Measurements from ENCODE around the gene ENPP3.
"Not testable (repeated sequence)": the region's sequence is repeated elsewhere in the genome, so short reads cannot be mapped to it uniquely, and the experiment has no call there.

The ENPP3 gene

GRCh38 chr6:131745476-131745875, 108.4 kb downstream of the ENPP3 start:
- no peak for DNase-seq (ENCODE audit: insufficient read length, low spot score)
- no peak for FAIRE-seq
- no peak for TF ChIP-seq POLR2A (IDR thresholded peaks at IDR 0.05; ENCODE audit: low read depth, low read length)

DNA sequence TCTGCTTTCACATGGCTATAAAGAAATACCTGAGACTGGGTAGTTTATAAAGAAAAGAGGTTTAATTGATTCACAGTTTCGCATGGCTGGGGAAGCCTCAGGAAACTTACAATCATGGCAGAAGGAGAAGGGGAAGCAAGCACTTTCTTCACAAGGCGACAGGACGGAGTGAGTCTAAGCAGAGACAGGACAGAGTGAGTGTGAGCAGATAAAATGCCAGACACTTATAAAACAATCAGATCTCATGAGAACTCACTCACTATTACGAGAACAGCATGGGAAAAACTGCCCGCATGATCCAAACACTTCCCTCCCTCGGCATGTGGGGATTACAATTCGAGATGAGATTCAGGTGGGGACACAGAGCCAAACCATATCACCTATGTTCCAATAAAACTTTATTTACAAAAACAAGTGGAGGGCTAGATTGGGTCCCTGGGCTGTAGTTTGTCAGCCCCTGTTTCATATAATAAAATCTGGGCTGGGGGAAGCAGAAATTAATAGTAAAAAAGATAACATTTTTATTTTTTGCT, 110.8 kb downstream of the ENPP3 start:
- FAIRE-seq (no peak), DNase-seq (ENCODE audit: insufficient read length, low spot score) (no peak)
- no peak for TF ChIP-seq POLR2A (IDR thresholded peaks at IDR 0.05; ENCODE audit: low read depth, low read length)

DNA sequence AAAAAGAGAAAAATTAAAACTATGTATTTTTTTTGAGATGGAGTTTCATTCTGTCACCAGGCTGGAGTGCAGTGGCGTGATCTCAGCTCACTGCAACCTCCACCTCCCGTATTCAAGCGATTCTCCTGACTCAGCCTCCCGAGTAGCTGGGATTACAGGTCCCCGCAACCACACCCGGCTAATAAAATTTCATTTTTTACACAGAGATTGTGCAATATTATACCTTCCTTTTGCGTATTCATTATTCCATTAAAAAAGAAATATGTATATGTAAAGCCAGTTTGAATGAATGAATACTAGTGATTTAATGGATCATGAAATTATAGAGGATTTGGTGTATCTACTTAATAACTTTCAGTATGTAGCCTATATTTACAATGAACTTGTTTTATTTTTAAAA, 111.9 kb downstream of the ENPP3 start:
- DNase-seq (ENCODE audit: insufficient read length, low spot score) (no peak), FAIRE-seq (no peak)
- TF ChIP-seq POLR2A (IDR thresholded peaks at IDR 0.05; ENCODE audit: low read depth, low read length) = no peak

- not testable (repeated sequence) for FAIRE-seq; DNase-seq (ENCODE audit: insufficient read length, low spot score)
Observed at GRCh38 chr6:131751012-131751715, 114.1 kb downstream of the ENPP3 start.

DNA sequence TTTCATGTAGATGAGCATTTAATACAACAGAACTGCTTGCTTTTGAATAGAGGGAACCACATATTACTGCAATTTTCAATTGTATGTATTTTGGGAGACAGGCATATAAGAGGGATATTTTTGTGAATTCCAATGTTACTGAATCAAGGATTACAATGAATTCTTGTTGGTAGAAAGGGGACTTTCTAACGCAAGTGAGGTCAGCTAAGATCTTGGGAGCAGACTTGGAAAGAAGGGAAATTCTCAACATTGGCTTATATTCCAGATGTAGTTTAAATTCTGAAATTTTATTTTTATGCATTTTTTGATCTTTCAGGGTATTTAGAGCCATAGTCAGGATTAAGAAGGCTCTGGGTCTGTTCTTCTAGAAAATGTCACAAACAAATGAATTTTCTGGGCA, 117.0 kb downstream of the ENPP3 start:
- no peak for TF ChIP-seq POLR2A (IDR thresholded peaks at IDR 0.05; ENCODE audit: low read depth, low read length)
- no peak for DNase-seq (ENCODE audit: insufficient read length, low spot score)
- FAIRE-seq = no peak

- FAIRE-seq = no peak
- no peak for TF ChIP-seq POLR2A (IDR thresholded peaks at IDR 0.05; ENCODE audit: low read depth, low read length)
- no peak for DNase-seq (ENCODE audit: insufficient read length, low spot score)
Observed at GRCh38 chr6:131754715-131755567, 117.8 kb downstream of the ENPP3 start.

DNA sequence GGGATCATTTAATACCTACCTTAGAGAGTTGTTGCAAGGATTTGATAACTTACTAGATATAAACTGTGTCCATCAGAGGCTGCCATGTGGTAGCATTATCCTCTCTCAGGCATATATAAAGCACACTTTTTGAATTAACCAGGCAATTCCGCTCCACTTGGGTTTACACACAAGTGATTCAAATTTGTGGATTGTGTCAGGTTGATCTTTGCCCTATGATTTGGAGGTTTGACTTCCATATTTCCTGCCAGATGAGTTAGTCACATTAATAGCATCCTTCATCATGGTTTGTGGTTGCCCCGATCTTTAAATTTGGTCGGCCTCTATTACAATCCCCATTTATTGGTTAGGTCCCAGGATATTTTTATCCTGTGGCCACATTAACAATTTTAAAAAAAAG, 118.5 kb downstream of the ENPP3 start:
- TF ChIP-seq POLR2A (IDR thresholded peaks at IDR 0.05; ENCODE audit: low read depth, low read length) = no peak
- DNase-seq (ENCODE audit: insufficient read length, low spot score) (no peak), FAIRE-seq (no peak)

- TF ChIP-seq POLR2A (IDR thresholded peaks at IDR 0.05; ENCODE audit: low read depth, low read length) = no peak
- DNase-seq (ENCODE audit: insufficient read length, low spot score) = no peak
- no peak for FAIRE-seq
Observed at GRCh38 chr6:131756039-131756438, 118.9 kb downstream of the ENPP3 start.

GRCh38 chr6:131758920-131759319, 121.8 kb downstream of the ENPP3 start:
- no peak for TF ChIP-seq POLR2A (IDR thresholded peaks at IDR 0.05; ENCODE audit: low read depth, low read length)
- DNase-seq (ENCODE audit: insufficient read length, low spot score) (no peak), FAIRE-seq (no peak)

DNA sequence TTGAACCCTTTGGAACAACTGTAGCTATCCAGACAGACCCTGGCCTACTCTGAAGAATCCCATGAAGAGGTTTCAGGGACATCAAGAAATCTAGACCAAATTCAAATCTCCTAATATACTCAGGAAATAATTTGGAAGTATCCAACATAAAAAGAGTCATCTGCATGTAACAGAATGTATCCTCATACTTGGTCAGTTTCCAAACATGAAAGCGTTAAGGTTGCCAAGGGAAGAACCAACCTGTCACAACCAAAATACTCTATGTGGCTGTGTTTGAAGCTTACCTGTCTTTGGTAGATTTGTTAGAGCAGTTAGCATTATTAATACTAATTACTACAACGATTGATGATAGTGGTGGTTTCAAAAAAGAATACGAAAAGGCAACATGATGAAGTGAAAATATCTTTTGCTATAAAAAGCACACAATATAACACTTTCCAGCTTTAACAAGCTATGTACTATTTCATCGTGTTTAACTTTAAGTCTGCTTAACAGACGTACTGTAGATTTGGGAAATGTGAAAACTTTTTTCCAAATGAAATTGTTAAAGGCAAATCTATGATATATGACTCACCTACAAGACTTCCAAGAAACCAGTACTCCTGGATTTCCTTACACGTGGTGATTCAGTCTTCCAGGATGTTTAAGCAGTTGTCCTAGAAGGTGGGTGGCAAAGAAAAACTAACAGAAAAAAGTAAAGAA, 124.1 kb downstream of the ENPP3 start:
- TF ChIP-seq POLR2A (IDR thresholded peaks at IDR 0.05; ENCODE audit: low read depth, low read length) = no peak
- FAIRE-seq (peak; percentile 45), DNase-seq (ENCODE audit: insufficient read length, low spot score) (peak; percentile 3)

DNA sequence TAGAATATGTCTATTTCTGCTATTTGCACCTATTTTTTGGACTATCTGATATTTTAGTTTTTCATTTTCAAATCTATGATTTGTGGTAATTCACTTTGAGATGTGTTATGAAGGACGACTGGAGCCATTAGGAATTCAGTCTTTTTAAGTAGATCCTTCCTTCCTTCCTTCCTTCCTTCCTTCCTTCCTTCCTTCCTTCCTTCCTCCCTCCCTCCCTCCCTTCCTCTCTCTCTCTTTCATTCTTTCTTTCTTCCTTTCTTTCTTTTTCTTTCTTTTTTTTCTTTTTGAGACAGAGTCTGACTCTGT, 124.6 kb downstream of the ENPP3 start:
- no peak for TF ChIP-seq POLR2A (IDR thresholded peaks at IDR 0.05; ENCODE audit: low read depth, low read length)
- DNase-seq (ENCODE audit: insufficient read length, low spot score) (no peak), FAIRE-seq (no peak)

DNA sequence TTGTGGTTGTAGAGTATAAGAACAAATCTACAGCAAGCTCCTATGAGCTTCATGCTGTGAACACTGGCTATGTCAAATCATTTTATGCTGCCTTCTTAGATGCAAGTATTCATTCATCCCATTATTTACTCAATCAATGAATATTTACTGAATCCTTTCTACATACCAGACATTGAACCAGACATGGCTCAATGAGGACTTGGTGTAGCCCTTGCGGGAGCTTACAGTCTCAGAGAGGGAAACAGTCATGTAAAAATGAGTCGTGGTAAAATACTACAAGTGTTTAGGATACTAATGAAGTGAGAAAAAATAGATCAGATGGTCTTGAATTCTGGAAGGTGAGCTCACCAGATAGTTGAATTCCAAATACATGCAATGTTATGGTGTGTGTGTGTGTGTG, 125.9 kb downstream of the ENPP3 start:
- DNase-seq (ENCODE audit: insufficient read length, low spot score) (no peak), FAIRE-seq (no peak)
- TF ChIP-seq POLR2A (IDR thresholded peaks at IDR 0.05; ENCODE audit: low read depth, low read length) = no peak

GRCh38 chr6:131763749-131764148, 126.6 kb downstream of the ENPP3 start:
- TF ChIP-seq POLR2A (IDR thresholded peaks at IDR 0.05; ENCODE audit: low read depth, low read length) = no peak
- FAIRE-seq = no peak
- no peak for DNase-seq (ENCODE audit: insufficient read length, low spot score)

DNA sequence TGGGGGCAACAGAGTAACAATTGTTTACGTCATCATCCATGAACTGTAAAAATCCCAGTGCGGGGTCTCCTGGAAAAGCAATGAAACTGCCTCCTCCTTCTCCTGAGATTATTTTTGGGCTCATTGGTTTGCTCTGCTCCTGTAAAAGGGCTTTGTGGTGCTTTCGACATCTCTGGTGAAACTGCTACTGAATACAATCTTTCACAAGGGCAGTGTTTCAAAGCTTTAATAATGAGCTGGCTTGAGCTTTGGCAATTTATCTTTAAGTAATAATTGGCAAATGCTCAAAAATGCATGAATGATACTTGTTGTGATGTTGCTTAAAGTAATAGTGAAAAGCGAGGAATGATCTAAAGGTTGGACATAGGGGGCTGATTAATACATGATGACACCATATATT, 127.2 kb downstream of the ENPP3 start:
- TF ChIP-seq POLR2A (IDR thresholded peaks at IDR 0.05; ENCODE audit: low read depth, low read length) = no peak
- DNase-seq (ENCODE audit: insufficient read length, low spot score) = no peak
- no peak for FAIRE-seq

Measured in H54 (cell line).